Measurements from ENCODE around the gene TEX35.

GRCh38 chr1:178497903-178498478 lies 14.9 kb upstream of the TEX35 start:
- TF ChIP-seq, protein P1, sequence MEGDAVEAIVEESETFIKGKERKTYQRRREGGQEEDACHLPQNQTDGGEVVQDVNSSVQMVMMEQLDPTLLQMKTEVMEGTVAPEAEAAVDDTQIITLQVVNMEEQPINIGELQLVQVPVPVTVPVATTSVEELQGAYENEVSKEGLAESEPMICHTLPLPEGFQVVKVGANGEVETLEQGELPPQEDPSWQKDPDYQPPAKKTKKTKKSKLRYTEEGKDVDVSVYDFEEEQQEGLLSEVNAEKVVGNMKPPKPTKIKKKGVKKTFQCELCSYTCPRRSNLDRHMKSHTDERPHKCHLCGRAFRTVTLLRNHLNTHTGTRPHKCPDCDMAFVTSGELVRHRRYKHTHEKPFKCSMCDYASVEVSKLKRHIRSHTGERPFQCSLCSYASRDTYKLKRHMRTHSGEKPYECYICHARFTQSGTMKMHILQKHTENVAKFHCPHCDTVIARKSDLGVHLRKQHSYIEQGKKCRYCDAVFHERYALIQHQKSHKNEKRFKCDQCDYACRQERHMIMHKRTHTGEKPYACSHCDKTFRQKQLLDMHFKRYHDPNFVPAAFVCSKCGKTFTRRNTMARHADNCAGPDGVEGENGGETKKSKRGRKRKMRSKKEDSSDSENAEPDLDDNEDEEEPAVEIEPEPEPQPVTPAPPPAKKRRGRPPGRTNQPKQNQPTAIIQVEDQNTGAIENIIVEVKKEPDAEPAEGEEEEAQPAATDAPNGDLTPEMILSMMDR (IDR thresholded peaks at IDR 0.05): no peak
- TF ChIP-seq EP300 (IDR thresholded peaks at IDR 0.05) (no peak), POLR2A (IDR thresholded peaks at IDR 0.05) (no peak), POLR2AphosphoS5 (IDR thresholded peaks at IDR 0.05) (no peak)

Data from stomach (tissue), 4 donors.